NCI-H510A (cell line): ENCODE results near the gene NFKBIA.
"Not testable (repeated sequence)": the region's sequence is repeated elsewhere in the genome, so short reads cannot be mapped to it uniquely, and the experiment has no call there.

Experiments
- DNase-seq: peaks from one replicate; lab custom pipeline; 2025; lab: John Stamatoyannopoulos, UW

The NFKBIA gene

GRCh38 chr14:35404449-35405303 lies at the start of gene NFKBIA:
Gene NFKBIA (minus strand): TSS chr14:35404749. CDS start chr14:35404644, 105 bp downstream.
- DNase-seq: peak; percentile 85

- no peak for DNase-seq
Measured at GRCh38 chr14:35446450-35446849, 41.9 kb upstream of the NFKBIA start.

- DNase-seq: no peak
Measured at GRCh38 chr14:35444104-35444503, 39.6 kb upstream of the NFKBIA start.

GRCh38 chr14:35441160-35441559 lies 36.6 kb upstream of the NFKBIA start:
- no peak for DNase-seq

- DNase-seq: no peak
Measured at GRCh38 chr14:35438910-35439713, 34.6 kb upstream of the NFKBIA start.

- DNase-seq: not testable (repeated sequence)
Measured at GRCh38 chr14:35438492-35438891, 33.9 kb upstream of the NFKBIA start.

GRCh38 chr14:35435177-35435576 lies 30.6 kb upstream of the NFKBIA start:
- DNase-seq: no peak

- no peak for DNase-seq
Measured at GRCh38 chr14:35433826-35434225, 29.3 kb upstream of the NFKBIA start.

- DNase-seq: no peak
Measured at GRCh38 chr14:35430459-35431199, 26.1 kb upstream of the NFKBIA start.

GRCh38 chr14:35429951-35430350 lies 25.4 kb upstream of the NFKBIA start:
- DNase-seq: no peak

- no peak for DNase-seq
Measured at GRCh38 chr14:35425850-35426249, 21.3 kb upstream of the NFKBIA start.

GRCh38 chr14:35423621-35424020 lies 19.1 kb upstream of the NFKBIA start:
- no peak for DNase-seq

GRCh38 chr14:35420036-35420811 lies 15.7 kb upstream of the NFKBIA start:
- no peak for DNase-seq

GRCh38 chr14:35419429-35419841 lies 14.9 kb upstream of the NFKBIA start:
- DNase-seq: no peak

GRCh38 chr14:35418093-35418492 lies 13.5 kb upstream of the NFKBIA start:
- DNase-seq: no peak

- DNase-seq: no peak
Measured at GRCh38 chr14:35416108-35416750, 11.7 kb upstream of the NFKBIA start.

- no peak for DNase-seq
Measured at GRCh38 chr14:35414365-35414764, 9.8 kb upstream of the NFKBIA start.

GRCh38 chr14:35412272-35413056 lies 7.9 kb upstream of the NFKBIA start:
- no peak for DNase-seq

- no peak for DNase-seq
Measured at GRCh38 chr14:35410858-35411257, 6.3 kb upstream of the NFKBIA start.

- DNase-seq: no peak
Measured at GRCh38 chr14:35409595-35409994, 5.0 kb upstream of the NFKBIA start.
